Stimulated activated CD8-positive, alpha-beta memory T cell treated with anti-CD3 and anti-CD28 coated beads, Interleukin-15, amount 100 ng/mL, for 1 hour (primary cell): Measurements from ENCODE around the gene RYR1.
A peak's percentile ranks its signal among the peaks of the same experiment; 100 is the strongest.

ENCODE experiments used
- DNase-seq: peaks from one replicate; pipeline ENCODE4 v3.0.0-alpha.2; 2020; ENCODE audit warnings: low read depth

Gene RYR1

DNA sequence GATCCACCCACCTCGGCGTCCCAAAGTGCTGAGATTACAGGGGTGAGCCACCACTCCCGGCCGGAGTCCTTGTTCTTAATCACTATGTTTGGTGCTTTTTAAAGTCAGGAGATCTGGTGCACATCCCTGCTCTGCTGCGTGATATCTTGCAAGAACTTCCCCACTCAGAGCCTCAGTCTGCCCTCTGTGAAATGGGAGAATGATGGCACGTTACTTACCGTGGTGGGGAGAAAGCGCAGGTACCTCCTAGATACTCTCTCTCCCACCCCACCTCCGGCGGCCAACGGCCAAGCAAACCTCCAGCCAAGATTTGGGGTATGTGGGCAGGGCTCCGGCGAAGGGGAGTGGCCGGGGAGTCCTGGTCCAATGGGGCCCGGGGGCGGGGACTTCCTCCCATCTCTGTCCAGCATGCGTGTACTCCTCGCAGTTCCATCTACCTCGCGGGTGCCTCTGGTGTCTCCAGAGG, at the start of gene RYR1:
RYR1 (plus strand) TSS at position 424 of the 466 bp plus-strand sequence. CDS start 139 bp downstream, outside the sequence.
- DNase-seq = no peak

- no peak for DNase-seq
Observed at GRCh38 chr19:38383743-38384142, 49.7 kb upstream of the RYR1 start.

DNA sequence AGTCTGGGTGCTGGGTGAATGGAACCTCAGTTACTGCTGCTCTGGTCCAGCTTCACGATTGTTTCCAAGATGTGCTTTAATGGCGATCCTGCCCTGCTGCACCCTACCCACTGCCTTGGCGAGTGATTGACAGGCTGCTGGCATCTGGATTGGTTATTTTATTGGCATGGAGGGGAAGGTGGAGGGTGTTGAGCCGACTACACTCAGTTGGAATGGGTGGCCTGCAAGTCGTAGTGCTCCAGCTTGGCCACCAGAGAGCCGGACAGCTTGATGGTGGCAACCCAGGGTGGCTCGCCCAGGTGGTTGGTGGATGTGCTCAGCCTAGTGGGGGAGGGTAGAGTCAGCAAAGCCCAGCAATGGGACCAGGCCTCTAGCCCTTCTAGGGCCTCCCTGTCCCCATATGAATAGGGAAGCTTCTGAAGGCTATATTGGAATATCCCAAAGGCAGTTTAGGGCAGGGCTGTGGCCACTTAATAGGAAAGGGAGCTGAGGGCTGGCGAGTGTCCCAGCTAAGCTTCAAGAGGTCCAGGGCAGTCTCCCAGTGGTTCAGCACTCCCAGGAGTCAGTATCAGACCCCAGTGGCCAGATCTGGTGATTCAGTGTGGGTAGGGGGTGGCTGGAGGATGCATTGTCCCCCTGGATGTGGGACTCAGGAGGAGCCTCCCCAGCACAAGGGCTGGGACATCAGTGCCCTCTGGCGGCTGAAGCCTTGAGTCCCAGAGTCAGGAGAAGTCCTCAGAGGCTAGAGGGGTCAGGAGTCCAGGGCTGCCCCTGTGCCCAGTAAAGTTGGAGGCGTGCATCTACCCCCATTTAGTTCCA, 49.1 kb upstream of the RYR1 start:
- DNase-seq = no peak

DNA sequence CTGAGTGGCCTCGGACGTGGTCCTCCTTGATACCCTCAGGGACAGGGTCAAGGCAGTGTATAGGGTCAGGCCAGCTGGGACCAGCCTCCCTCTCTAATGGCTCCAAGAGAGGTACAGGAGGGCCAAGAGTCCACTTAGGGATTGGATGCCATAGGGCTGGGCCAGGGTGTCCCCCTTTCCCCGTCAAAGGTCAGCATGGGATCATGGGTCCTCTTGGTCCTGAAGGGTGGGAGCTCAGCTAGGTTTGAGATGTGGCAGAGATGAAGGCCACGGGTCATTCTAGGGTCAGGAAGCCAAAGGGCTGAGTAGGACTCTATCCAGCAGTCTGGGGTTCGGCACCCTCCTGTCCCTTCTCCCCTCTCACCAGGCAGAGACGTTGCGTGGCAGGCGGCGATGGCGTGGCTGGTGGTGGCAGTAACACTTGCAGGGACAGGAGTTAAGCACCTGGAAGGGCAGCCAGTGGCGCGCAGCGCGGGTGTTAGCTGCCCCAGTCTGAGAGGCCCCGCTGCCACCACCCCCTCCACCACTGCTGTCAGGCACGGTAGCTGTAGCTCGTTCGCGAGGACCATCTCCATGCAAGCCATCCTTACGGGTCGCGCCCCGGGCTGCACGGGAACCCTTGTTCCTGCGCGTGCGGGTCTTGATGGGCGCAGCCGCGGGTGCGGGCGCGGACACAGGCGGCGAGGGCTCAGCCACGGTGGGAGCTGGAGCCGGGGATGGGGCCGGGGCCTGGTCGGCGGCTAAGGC, 48.3 kb upstream of the RYR1 start:
- no peak for DNase-seq

- no peak for DNase-seq
Observed at GRCh38 chr19:38385804-38386257, 47.7 kb upstream of the RYR1 start.

DNA sequence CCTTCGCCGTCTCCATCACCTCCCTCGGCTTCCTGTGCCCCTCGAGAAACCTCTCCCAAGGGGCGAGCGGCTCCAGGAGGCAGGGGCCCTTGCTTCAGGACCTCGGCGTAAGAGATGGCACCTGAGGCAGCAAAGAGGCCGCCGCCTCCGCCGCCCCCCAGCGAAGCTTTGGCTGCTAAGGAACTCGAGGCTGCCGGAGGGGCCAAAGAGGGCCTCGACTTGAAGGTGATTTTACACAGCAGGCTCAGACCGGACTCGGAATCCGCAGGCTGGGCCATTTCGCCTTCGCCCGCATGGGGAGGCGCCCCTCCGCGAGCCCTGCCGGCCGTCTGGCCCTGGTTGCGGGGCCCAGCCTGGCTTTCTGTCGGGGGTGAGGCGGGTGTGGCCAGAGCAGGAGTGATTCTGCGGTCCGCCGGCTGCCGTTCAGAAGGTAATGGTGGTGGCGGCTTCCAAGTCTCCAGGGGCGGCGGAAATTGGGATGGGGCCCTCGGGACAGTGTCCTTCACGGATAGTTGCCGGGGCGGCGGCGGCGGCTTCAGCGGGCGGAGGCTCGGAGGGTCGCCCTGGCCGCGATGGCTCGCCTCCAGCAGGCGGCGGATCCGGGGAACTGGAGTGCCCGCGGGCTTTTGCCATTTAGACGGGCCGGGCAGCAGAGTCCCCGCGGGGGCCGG, 47.1 kb upstream of the RYR1 start:
- DNase-seq = no peak

- DNase-seq = no peak
Observed at GRCh38 chr19:38386971-38387549, 46.4 kb upstream of the RYR1 start.

- peak; percentile 59 for DNase-seq
Observed at GRCh38 chr19:38387550-38388348, 45.7 kb upstream of the RYR1 start, which contains the start of gene GGN. GGN (minus strand) TSS chr19:38388034; CDS start chr19:38387261, 773 bp downstream.

- DNase-seq = no peak
Observed at GRCh38 chr19:38388349-38389100, 45.0 kb upstream of the RYR1 start, which contains the start of gene SPRED3. SPRED3 (plus strand) TSS chr19:38388697; CDS start chr19:38390303, 1,606 bp downstream.

GRCh38 chr19:38389101-38389925, 44.2 kb upstream of the RYR1 start:
- no peak for DNase-seq

DNA sequence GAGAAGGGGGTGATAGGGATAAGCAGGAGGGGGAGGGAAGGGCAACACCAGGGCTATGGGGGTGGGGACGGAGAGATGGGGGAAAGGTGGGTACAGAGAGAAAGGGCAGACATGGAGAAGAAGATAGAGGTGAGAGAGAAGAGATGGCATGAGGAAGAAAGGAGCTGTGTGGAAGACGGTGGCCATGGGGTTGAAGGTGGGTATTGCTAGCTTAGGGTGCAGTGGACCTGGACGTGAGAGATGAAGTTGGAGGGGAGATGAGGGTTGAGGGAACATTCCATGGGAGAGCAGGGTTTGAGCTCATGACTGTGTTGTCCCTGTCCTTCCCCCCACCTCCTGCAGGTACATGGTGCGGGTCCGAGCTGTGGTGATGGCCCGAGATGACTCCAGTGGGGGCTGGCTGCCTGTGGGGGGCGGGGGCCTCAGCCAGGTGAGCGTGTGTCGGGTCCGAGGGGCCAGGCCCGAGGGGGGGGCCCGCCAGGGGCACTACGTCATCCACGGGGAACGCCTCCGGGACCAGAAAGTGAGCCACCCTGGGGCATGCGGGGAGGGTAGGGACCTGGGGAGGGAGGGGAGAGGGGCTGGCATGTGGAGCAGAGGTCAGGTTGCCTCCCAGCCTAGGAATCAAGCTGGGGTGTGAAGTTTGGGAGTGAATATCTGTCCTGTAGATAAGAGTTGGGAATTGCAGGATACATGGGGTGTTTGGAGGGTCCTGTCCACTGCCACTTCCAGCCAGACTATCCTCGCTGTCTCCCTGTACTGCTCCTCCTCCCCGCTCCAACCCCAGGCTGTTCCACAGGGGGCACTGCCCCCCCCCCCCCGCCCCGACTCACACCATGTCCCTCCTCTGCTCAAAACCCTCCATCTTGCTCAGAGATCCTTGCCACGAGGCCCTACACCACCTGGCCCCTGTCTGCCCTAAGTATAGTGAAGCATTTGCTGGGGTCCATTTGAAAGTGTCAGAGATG, 43.2 kb upstream of the RYR1 start:
- DNase-seq = no peak

DNA sequence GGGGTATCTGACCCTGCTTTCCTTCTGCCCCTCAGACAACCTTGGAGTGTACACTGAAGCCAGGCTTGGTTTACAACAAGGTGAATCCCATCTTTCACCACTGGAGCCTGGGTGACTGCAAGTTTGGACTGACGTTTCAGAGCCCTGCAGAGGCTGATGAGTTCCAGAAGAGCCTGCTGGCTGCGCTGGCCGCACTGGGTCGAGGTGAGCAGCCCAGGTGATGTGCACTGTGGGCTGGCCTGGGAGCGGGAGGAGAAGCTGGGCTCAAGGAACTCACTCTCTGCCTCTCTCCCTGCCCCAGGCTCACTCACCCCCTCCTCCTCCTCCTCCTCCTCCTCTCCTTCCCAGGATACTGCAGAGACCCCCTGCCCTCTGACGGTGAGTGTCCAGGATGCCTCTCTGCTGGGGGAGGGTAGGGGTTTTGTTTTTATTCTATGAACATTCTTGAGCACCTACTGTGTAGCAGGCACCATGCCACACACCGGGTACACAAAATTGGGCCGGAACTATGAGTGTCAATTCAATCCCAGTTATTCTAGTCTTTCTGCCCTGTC, 41.5 kb upstream of the RYR1 start:
- no peak for DNase-seq

DNA sequence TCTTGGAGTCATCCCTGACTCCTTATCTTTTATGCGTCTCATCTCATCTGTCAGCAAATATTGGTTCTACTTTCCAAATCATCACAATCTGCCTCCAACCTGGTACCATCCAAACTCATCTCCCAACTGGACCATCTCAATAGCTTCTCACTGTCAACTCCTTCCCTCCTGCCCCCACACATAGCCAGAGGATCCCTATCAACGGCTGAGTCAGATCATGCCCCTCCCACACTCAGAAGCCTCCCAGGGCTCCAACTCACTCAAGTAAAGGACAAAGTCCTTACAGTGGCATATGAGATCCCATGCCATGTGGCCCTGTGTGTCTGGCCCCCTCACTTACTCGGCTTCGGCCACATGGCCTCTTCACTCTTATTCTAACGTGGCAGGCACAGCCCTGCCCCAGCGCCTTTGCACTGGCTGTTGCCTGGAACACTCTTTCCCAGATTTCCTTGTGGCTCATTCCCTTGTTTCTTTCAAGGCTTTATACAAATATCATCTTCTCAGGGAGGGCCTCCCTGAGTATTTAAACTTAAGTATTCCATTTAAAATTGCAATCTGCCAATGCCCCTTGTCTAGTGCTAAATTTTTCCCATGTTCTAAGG, 40.7 kb upstream of the RYR1 start:
- DNase-seq = no peak

DNA sequence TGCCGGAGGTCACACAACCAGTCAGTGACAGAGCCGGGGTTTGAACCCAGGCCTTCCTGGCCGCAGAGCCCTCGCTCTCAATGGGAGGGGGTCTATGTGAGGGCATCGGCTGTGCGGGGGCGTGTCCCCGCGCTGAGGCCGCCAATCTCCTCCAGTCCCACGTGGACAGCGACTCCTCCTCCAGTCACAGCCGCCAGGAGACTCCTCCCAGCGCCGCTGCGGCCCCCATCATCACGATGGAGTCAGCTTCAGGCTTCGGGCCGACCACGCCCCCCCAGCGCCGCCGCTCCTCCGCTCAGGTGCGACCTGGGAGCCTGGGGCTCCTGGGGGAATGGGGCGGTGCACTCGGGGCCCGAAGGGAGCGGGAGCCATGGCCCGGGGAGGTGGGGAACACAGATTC, 39.0 kb upstream of the RYR1 start:
- DNase-seq = no peak

- DNase-seq = no peak
Observed at GRCh38 chr19:38395381-38396114, 37.9 kb upstream of the RYR1 start.

- no peak for DNase-seq
Observed at GRCh38 chr19:38399081-38399480, 34.4 kb upstream of the RYR1 start.

- no peak for DNase-seq
Observed at GRCh38 chr19:38399537-38399936, 34.0 kb upstream of the RYR1 start.
